Superior temporal gyrus (tissue), 1 donor: Measurements from ENCODE around the gene FAM81A.
"Not testable (repeated sequence)": the region's sequence is repeated elsewhere in the genome, so short reads cannot be mapped to it uniquely, and the experiment has no call there.

ENCODE experiments used
- DNase-seq: peaks from one replicate; pipeline ENCODE4 v3.0.0-alpha.2; 2016; ENCODE audit errors: extremely low spot score

The FAM81A gene

DNA sequence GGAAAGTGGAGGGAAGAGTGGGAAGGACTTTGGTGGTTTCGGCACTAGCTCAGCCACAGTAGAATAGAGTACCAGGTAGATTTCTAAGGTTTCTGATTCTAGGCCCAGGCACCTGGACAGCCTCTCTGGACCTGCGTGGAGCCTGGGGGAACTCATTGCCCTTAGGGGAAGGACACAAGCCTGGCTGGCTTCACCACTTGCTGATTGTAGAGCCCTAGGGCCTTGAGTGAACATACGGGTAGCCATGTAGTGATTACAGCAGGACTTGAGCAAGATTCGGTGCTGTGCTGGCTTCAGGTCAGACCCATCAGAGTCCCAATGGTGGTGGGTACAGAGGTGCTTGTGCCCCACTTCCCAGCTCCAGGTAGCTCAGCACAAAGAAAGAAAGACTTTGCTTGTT lies 47.0 kb downstream of the FAM81A start:
- DNase-seq = no peak

GRCh38 chr15:59489485-59489884 lies 51.5 kb downstream of the FAM81A start:
- DNase-seq = not testable (repeated sequence)

DNA sequence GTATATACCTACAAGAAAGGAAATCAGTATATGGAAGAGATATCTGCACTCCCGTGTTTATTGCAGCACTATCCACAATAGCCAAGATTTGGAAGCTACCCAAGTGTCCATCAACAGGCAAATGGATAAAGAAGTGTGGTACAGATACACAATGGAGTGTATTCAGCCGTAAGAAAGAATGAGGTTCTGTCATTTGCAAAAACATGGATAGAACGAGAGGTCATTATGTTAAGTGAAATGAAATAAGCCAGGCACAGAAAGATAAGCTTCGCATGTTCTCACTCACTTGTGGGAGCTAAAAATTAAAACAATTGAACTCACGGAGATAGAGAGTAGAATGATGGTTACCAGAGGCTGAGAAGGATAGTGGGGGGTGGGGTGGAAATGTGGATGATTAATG lies 53.1 kb downstream of the FAM81A start:
- peak; percentile 77 for DNase-seq

GRCh38 chr15:59492389-59493377 lies 54.7 kb downstream of the FAM81A start:
- DNase-seq = peak; percentile 95

DNA sequence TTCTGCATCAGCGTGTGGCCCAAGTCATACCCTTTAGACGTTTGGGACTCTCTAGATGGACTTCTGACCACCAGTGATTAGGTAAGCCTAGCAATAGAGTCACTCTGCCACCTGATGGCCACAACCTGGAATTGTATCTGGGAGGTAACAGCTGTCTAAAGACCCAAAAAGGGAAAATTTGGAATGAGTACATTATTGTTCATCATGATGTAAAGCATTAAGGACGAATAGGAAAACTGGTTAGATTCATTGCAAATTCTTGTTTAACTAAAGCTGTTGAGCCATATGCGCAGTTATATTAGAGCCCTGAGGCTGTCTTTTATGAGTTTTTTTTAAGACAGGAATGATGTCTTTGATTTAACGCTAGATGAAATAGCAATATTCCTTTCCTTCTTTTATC lies 63.6 kb downstream of the FAM81A start:
- DNase-seq = peak; percentile 51

GRCh38 chr15:59515190-59515589 lies 77.2 kb downstream of the FAM81A start:
- DNase-seq = no peak

GRCh38 chr15:59516655-59517461 lies 78.9 kb downstream of the FAM81A start:
- no peak for DNase-seq

DNA sequence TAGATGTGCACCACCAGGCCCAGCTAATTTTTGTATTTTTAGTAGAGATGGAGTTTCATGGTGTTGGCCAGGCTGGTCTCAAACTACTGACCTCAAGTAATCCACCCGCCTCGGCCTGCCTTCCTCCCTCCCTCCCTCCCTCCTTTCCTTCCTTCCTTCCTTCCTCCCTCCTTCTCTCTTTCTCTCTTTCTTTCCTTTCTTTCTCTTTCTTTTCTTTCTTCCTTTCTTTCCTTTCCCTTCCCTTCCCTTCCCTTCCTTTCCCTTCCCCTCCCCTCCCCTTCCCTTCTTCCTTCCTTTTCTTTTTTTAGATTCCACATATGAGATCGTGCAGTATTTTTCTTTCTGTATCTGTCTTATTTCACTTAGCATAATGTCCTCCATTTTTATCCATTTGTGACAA lies 81.3 kb downstream of the FAM81A start:
- DNase-seq = no peak

DNA sequence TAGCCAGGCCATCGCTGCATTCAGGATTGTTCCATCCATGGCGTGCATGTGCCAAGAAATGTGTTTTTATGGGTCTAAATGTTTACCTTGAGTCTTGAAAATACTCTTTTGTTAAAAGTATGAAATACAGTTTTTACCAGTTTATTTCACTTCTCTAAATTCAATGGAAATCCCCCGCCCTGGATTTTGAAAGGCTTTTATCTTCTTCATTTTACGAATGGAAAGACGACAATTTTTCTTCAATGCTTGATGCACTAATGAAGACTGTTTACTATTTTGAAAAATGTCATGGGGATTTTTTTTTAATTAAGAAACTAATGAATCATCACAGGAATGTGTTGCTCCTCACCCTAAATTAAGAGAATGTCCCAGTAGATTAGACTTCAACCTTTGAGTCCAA lies 83.5 kb downstream of the FAM81A start:
- DNase-seq = no peak

DNA sequence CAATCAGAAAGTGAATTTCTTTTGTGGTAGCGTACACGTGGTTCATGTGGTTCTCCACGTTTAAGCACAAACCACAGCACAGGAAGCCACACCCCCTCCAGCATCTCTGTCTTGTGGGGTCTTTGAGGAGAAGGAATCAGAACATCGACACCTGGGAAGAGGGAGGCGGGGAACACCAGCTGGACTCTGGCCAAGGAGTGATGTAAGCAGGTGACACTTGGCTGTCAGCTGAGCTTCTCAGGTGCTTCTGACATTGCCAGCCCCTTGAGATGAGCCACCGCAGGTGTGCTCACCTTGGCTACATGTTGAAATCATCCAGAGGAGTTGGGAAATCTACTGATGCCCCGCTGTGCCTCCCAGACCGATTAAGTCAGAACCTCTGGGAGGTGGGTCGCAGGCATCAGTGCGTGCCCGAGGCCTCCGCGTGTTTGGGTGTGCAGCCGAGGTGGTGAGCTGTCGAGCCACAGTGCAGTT lies 85.0 kb downstream of the FAM81A start:
- DNase-seq = no peak

- DNase-seq = no peak
Observed at GRCh38 chr15:59523702-59524101, 85.7 kb downstream of the FAM81A start.

- DNase-seq = no peak
Observed at GRCh38 chr15:59524331-59524731, 86.3 kb downstream of the FAM81A start.

DNA sequence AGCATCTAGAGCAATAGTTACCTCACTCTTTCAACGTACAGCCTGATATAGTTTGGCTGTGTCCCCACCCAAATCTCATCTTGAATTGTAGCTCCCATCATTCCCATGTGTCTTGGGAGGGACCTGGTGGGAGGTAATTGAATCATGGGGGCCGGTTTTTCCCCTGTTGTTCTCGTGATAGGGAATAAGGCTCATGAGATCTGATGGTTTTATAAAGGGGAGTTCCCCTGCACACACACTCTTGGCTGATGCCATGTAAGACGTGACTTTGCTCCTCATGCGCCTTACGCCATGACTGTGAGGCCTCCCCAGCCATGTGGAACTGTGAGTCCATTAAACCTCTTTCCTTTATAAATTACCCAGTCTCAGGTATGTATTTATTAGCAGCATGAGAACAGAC lies 88.5 kb downstream of the FAM81A start:
- DNase-seq = not testable (repeated sequence)

GRCh38 chr15:59528429-59528828 lies 90.4 kb downstream of the FAM81A start:
- no peak for DNase-seq

DNA sequence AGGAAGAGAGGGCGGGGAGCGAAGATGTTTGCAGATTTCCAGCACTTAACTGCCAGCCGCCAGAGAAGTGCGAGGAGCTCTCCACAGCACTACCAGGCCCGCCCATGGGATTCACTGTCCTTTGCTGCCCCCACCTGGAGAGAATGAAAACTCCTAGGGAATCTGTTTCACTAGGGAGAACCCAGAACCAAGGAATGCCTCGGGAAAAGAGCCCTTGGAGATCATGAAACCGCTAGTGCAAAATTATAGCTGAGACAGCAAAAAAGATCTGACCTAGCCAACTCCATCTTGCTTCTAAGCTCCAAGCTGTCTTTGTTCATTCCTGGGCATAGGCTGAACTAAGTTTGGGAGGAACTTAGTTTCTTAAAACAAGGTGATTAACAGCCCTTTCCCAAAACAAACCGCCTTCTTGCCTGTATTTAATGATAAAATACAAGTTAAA lies 91.0 kb downstream of the FAM81A start:
- peak; percentile 96 for DNase-seq

GRCh38 chr15:59531066-59531675 lies 93.2 kb downstream of the FAM81A start:
- no peak for DNase-seq

DNA sequence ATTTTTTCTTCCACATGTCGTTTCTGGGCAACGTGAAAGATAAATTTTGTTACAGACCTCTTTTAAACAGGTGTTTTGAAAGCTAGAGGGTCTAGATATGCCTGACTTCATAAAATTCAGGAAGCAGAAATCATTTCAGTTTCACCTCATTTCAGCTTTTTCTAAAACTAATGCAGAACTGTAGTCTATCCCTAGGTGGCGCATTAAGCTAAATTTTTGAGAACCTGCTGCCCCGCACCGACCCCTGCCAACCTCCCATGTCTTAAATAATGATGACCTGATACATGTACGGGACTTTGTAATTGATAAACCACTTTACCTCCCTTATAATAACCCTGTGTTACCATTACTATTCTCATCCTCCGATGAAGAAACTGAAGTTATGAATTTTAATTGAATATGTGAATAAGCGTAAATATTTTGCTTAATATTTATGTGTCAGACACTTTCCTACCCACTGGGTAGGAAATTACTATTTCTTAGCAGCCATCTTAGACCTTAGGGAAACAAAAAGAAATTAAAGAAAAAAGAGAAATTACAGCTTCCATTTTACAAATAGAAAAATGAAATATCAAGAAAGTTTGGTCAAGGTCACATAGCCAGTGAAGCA lies 94.9 kb downstream of the FAM81A start:
- DNase-seq = peak; percentile 43

DNA sequence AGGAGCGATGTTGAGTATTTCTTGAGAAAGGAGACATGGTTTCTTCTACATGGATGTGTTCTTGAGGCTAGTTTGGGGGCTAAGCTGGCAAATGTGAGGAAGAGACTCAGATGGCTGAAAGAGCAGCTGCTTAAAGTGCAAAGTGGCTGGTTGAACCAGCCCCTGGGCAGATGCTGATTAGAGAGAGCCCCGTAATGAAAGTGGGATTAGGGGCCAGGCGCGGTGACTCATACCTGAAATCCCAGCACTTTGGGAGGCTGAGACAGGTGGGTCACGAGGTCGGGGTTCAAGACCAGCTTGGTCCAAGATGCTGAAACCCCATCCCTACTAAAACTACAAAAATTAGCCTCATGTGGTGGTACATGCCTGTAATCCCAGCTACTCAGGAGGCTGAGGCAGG lies 98.6 kb downstream of the FAM81A start:
- DNase-seq = no peak

- DNase-seq = no peak
Observed at GRCh38 chr15:59537403-59537802, 99.4 kb downstream of the FAM81A start.

DNA sequence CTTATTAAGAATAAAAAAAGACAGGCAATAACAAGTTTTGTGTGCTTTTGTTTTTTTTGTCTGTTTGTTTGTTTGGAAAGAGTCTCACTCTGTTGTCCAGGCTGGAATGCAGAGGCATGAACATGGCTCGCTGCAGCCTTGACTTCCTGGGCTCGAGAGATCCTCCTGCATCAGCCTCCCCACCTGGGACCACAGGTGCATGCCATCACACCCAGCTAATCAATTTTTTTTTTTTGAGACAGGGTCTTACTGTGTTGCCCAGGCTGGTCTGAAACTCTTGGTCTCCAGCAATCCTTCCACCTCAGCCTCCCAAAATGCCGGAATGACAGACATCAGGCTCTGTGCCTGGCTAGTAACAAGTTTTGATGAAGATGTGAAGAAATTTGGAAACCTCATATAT lies 100.5 kb downstream of the FAM81A start:
- no peak for DNase-seq

DNA sequence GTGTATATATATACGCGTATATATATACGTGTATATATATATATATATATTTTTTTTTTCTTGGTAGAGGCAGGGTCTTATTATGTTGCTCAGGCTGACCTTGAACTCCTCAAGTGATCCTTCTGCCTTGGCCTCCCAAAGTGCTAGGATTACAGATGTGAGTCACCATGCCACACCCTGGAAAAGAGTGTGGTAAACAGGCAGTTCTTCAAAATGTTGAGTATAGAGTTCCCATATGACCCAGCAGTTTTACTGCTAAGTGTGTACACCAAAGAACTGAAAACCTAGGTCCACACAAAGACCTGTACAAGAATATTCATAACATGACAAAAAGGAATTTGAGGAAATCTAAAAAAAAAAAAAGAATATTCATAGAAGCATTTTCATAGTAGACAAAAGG lies 101.8 kb downstream of the FAM81A start:
- no peak for DNase-seq

- no peak for DNase-seq
Observed at GRCh38 chr15:59540654-59541053, 102.7 kb downstream of the FAM81A start.
